Measurements from ENCODE around the gene CCDC120. TPM values are rescaled to one million over a fixed set of nuclear protein-coding genes. Genes with fewer than 3 reads are reported as not detected.
A peak's percentile ranks its signal among the peaks of the same experiment; 100 is the strongest.

The CCDC120 gene
- polyA plus RNA-seq: 10 to 100 TPM in 3 of 4 donors, 1 to 10 TPM in 1; 5.7 to 26.8 (median 14.4) TPM
- long read RNA-seq, donor 1, transcript CCDC120-208 (1 exons, 2,953 nt): major isoform, 17 of 32 reads
- long read RNA-seq, donor 1, partial matches to known transcripts: 11 of 32 reads
- long read RNA-seq, donor 1, other reads (novel, unspliced or antisense): 0 of 32 reads
- long read RNA-seq, donor 2, transcript CCDC120-208 (1 exons, 2,953 nt): major isoform, 8 of 8 reads
- long read RNA-seq, donor 2, partial matches to known transcripts: 0 of 8 reads
- long read RNA-seq, donor 2, other reads (novel, unspliced or antisense): 0 of 8 reads
- long read RNA-seq, donor 3, transcript CCDC120-208 (1 exons, 2,953 nt): major isoform, 14 of 53 reads
- long read RNA-seq, donor 3, partial matches to known transcripts: 18 of 53 reads
- long read RNA-seq, donor 3, other reads (novel, unspliced or antisense): 21 of 53 reads
- long read RNA-seq, donor 4, partial matches to known transcripts: 0 of 1 reads
- long read RNA-seq, donor 4, other reads (novel, unspliced or antisense): 0 of 1 reads
- long read RNA-seq, donor 5, partial matches to known transcripts: 0 of 3 reads
- long read RNA-seq, donor 5, other reads (novel, unspliced or antisense): 0 of 3 reads
- long read RNA-seq, donor 6, transcript CCDC120-208 (1 exons, 2,953 nt): major isoform, 8 of 8 reads
- long read RNA-seq, donor 6, partial matches to known transcripts: 0 of 8 reads
- long read RNA-seq, donor 6, other reads (novel, unspliced or antisense): 0 of 8 reads
- long read RNA-seq, donor 7, partial matches to known transcripts: 0 of 2 reads
- long read RNA-seq, donor 7, other reads (novel, unspliced or antisense): 0 of 2 reads
- long read RNA-seq, donor 8: 0 reads
- long read RNA-seq, donor 9, partial matches to known transcripts: 0 of 1 reads
- long read RNA-seq, donor 9, other reads (novel, unspliced or antisense): 0 of 1 reads
- long read RNA-seq, donor 10, transcript CCDC120-208 (1 exons, 2,953 nt): major isoform, 7 of 7 reads
- long read RNA-seq, donor 10, partial matches to known transcripts: 0 of 7 reads
- long read RNA-seq, donor 10, other reads (novel, unspliced or antisense): 0 of 7 reads

GRCh38 chrX:49058794-49059193 lies at the start of gene CCDC120:
Gene CCDC120, plus strand, starts transcription at chrX:49058999. Its CDS starts 3,043 bp downstream, at chrX:49062042.
- Histone ChIP-seq H3K27ac (ENCODE audit: low read depth in 1 of 3, low read length in 2 of 3) (peak within 1 kb of the TSS; percentile 76 to 92 (median 83)), H3K9me3 (ENCODE audit: control insufficient read depth in 2 of 2, insufficient read depth in 1 of 2, low read depth in 1 of 2, low read length in 1 of 2) (no peaks in the 10 kb centered on the region), H3K36me3 (ENCODE audit: control insufficient read depth in 3 of 3, insufficient read depth in 2 of 3, low read depth in 1 of 3, low read length in 3 of 3) (peaks cover 0 to 31% (median 2%) of the 10 kb centered on the region in 3 donors), H3K4me3 (ENCODE audit: low read depth in 1 of 3, low read length in 3 of 3) (peak within 1 kb of the TSS; percentile 25 to 59 (median 59)), H3K4me1 (ENCODE audit: control insufficient read depth in 3 of 3, insufficient read depth in 2 of 3, low read depth in 1 of 3, low read length in 2 of 3) (peaks cover 0 to 24% (median 0%) of the 10 kb centered on the region in 3 donors), H3K27me3 (ENCODE audit: control insufficient read depth in 3 of 3, insufficient read depth in 3 of 3, low read length in 3 of 3) (no peaks in the 10 kb centered on the region)
- FAIRE-seq (no peak), DNase-seq (peak; percentile 66 to 71)
- WGBS, 3 donors: 11 to 46% (median 41%) methylated on average over 5 of the region's 5 CpGs

- H3K27ac ChIP-seq (ENCODE audit: low read depth in 1 of 3, low read length in 2 of 3): no peak overlapping the region
- no peak for DNase-seq
- no peak overlapping the region for H3K4me3 ChIP-seq (ENCODE audit: low read depth in 1 of 3, low read length in 3 of 3)
- H3K36me3 ChIP-seq (ENCODE audit: control insufficient read depth in 3 of 3, insufficient read depth in 2 of 3, low read depth in 1 of 3, low read length in 3 of 3): no peaks in the 10 kb centered on the region
- H3K27me3 ChIP-seq (ENCODE audit: control insufficient read depth in 3 of 3, insufficient read depth in 3 of 3, low read length in 3 of 3): no peaks in the 10 kb centered on the region
- 79 to 89% (median 86%) methylated on average over 2 of the region's 2 CpGs for WGBS, 3 donors
- no peaks in the 10 kb centered on the region for H3K4me1 ChIP-seq (ENCODE audit: control insufficient read depth in 3 of 3, insufficient read depth in 2 of 3, low read depth in 1 of 3, low read length in 2 of 3)
- no peak for FAIRE-seq
- no peaks in the 10 kb centered on the region for H3K9me3 ChIP-seq (ENCODE audit: control insufficient read depth in 2 of 2, insufficient read depth in 1 of 2, low read depth in 1 of 2, low read length in 1 of 2)
These were observed 39.7 kb upstream of the CCDC120 start for GRCh38 chrX:49019050-49019449.

- H3K27ac ChIP-seq (ENCODE audit: low read depth in 1 of 3, low read length in 2 of 3): no peak overlapping the region
- no peaks in the 10 kb centered on the region for H3K4me1 ChIP-seq (ENCODE audit: control insufficient read depth in 3 of 3, insufficient read depth in 2 of 3, low read depth in 1 of 3, low read length in 2 of 3)
- H3K9me3 ChIP-seq (ENCODE audit: control insufficient read depth in 2 of 2, insufficient read depth in 1 of 2, low read depth in 1 of 2, low read length in 1 of 2): no peaks in the 10 kb centered on the region
- DNase-seq (no peak), FAIRE-seq (no peak)
- 85 to 92% (median 86%) methylated on average over 7 of the region's 7 CpGs for WGBS, 3 donors
- no peaks in the 10 kb centered on the region for H3K36me3 ChIP-seq (ENCODE audit: control insufficient read depth in 3 of 3, insufficient read depth in 2 of 3, low read depth in 1 of 3, low read length in 3 of 3)
- H3K4me3 ChIP-seq (ENCODE audit: low read depth in 1 of 3, low read length in 3 of 3): no peak overlapping the region
- H3K27me3 ChIP-seq (ENCODE audit: control insufficient read depth in 3 of 3, insufficient read depth in 3 of 3, low read length in 3 of 3): no peaks in the 10 kb centered on the region
These were observed 39.1 kb upstream of the CCDC120 start for GRCh38 chrX:49019599-49020249.

GRCh38 chrX:49029876-49030275 lies 28.9 kb upstream of the CCDC120 start:
- H3K27me3 ChIP-seq (ENCODE audit: control insufficient read depth in 3 of 3, insufficient read depth in 3 of 3, low read length in 3 of 3): no peaks in the 10 kb centered on the region
- DNase-seq (peak; percentile 85 to 89), FAIRE-seq (no peak)
- H3K9me3 ChIP-seq (ENCODE audit: control insufficient read depth in 2 of 2, insufficient read depth in 1 of 2, low read depth in 1 of 2, low read length in 1 of 2): no peaks in the 10 kb centered on the region
- H3K4me1 ChIP-seq (ENCODE audit: control insufficient read depth in 3 of 3, insufficient read depth in 2 of 3, low read depth in 1 of 3, low read length in 2 of 3): peaks cover 0 to 11% (median 0%) of the 10 kb centered on the region in 3 donors
- WGBS, 3 donors: 25 to 62% (median 42%) methylated on average over 1 to 6 of the region's 6 CpGs
- H3K36me3 ChIP-seq (ENCODE audit: control insufficient read depth in 3 of 3, insufficient read depth in 2 of 3, low read depth in 1 of 3, low read length in 3 of 3): peaks cover 0 to 47% (median 4%) of the 10 kb centered on the region in 3 donors
- peak overlapping the region in 2 of 3 donors; percentile 17 to 71 for H3K27ac ChIP-seq (ENCODE audit: low read depth in 1 of 3, low read length in 2 of 3)
- H3K4me3 ChIP-seq (ENCODE audit: low read depth in 1 of 3, low read length in 3 of 3): no peak overlapping the region

GRCh38 chrX:49030283-49030682 lies 28.5 kb upstream of the CCDC120 start:
- peak; percentile 11 to 58 for DNase-seq
- WGBS, 3 donors: 34 to 72% (median 59%) methylated on average over 4 to 6 of the region's 6 CpGs
- H3K9me3 ChIP-seq (ENCODE audit: control insufficient read depth in 2 of 2, insufficient read depth in 1 of 2, low read depth in 1 of 2, low read length in 1 of 2): no peaks in the 10 kb centered on the region
- H3K36me3 ChIP-seq (ENCODE audit: control insufficient read depth in 3 of 3, insufficient read depth in 2 of 3, low read depth in 1 of 3, low read length in 3 of 3): peaks cover 0 to 49% (median 4%) of the 10 kb centered on the region in 3 donors
- no peaks in the 10 kb centered on the region for H3K27me3 ChIP-seq (ENCODE audit: control insufficient read depth in 3 of 3, insufficient read depth in 3 of 3, low read length in 3 of 3)
- H3K27ac ChIP-seq (ENCODE audit: low read depth in 1 of 3, low read length in 2 of 3): peak overlapping the region; percentile 17 to 65 (median 37)
- peaks cover 0 to 11% (median 0%) of the 10 kb centered on the region in 3 donors for H3K4me1 ChIP-seq (ENCODE audit: control insufficient read depth in 3 of 3, insufficient read depth in 2 of 3, low read depth in 1 of 3, low read length in 2 of 3)
- H3K4me3 ChIP-seq (ENCODE audit: low read depth in 1 of 3, low read length in 3 of 3): no peak overlapping the region
- FAIRE-seq: no peak

- Histone ChIP-seq H3K4me3 (ENCODE audit: low read depth in 1 of 3, low read length in 3 of 3) (no peak overlapping the region), H3K4me1 (ENCODE audit: control insufficient read depth in 3 of 3, insufficient read depth in 2 of 3, low read depth in 1 of 3, low read length in 2 of 3) (peaks cover 0 to 25% (median 0%) of the 10 kb centered on the region in 3 donors), H3K27ac (ENCODE audit: low read depth in 1 of 3, low read length in 2 of 3) (no peak overlapping the region), H3K27me3 (ENCODE audit: control insufficient read depth in 3 of 3, insufficient read depth in 3 of 3, low read length in 3 of 3) (no peaks in the 10 kb centered on the region), H3K36me3 (ENCODE audit: control insufficient read depth in 3 of 3, insufficient read depth in 2 of 3, low read depth in 1 of 3, low read length in 3 of 3) (peaks cover 0 to 58% (median 2%) of the 10 kb centered on the region in 3 donors), H3K9me3 (ENCODE audit: control insufficient read depth in 2 of 2, insufficient read depth in 1 of 2, low read depth in 1 of 2, low read length in 1 of 2) (no peaks in the 10 kb centered on the region)
- DNase-seq (no peak), FAIRE-seq (no peak)
- 94% methylated on average over 10 to 15 of the region's 15 CpGs for WGBS, 3 donors
These were observed 20.8 kb upstream of the CCDC120 start for GRCh38 chrX:49037883-49038475.

- 8 to 29% (median 23%) methylated on average over 7 to 9 of the region's 9 CpGs for WGBS, 3 donors
- FAIRE-seq (no peak), DNase-seq (peak; percentile 38 to 83)
- Histone ChIP-seq H3K9me3 (ENCODE audit: control insufficient read depth in 2 of 2, insufficient read depth in 1 of 2, low read depth in 1 of 2, low read length in 1 of 2) (no peaks in the 10 kb centered on the region), H3K27me3 (ENCODE audit: control insufficient read depth in 3 of 3, insufficient read depth in 3 of 3, low read length in 3 of 3) (no peaks in the 10 kb centered on the region), H3K4me3 (ENCODE audit: low read depth in 1 of 3, low read length in 3 of 3) (no peak overlapping the region), H3K4me1 (ENCODE audit: control insufficient read depth in 3 of 3, insufficient read depth in 2 of 3, low read depth in 1 of 3, low read length in 2 of 3) (peaks cover 0 to 30% (median 0%) of the 10 kb centered on the region in 3 donors), H3K27ac (ENCODE audit: low read depth in 1 of 3, low read length in 2 of 3) (peak overlapping the region in 2 of 3 donors; percentile 79 to 80), H3K36me3 (ENCODE audit: control insufficient read depth in 3 of 3, insufficient read depth in 2 of 3, low read depth in 1 of 3, low read length in 3 of 3) (peaks cover 0 to 42% (median 2%) of the 10 kb centered on the region in 3 donors)
These were observed 19.0 kb upstream of the CCDC120 start for GRCh38 chrX:49039598-49040375.
